DND-41 (cell line): ENCODE measurements around the gene FLT3LG.
A peak's percentile ranks its signal among the peaks of the same experiment; 100 is the strongest.

Experiments
- ATAC-seq: fragments of 200-7000 bp; cut with Tn5 transposase; 3 replicates; pipeline ENCODE4 v1.9.1; 2021; ENCODE audit warnings: low read depth; ENCODE audit not compliant: insufficient read depth
- DNase-seq: peaks from one replicate; pipeline ENCODE4 v3.0.0-alpha.2; 2020
- H2AFZ ChIP-seq: 2 replicates; pipeline ENCODE4 v1.6.0; 2012; ENCODE audit warnings: low read depth, low read length
- H3K27ac ChIP-seq: 2 replicates; pipeline ENCODE4 v1.5.1; 2012; ENCODE audit warnings: low read length, inconsistent platforms
- H3K27me3 ChIP-seq: fragments of 200-600 bp; sonication (generic); 2 replicates; pipeline ENCODE4 v1.6.0; 2012; ENCODE audit warnings: low read length, mild to moderate bottlenecking, inconsistent platforms; ENCODE audit not compliant: insufficient read depth, poor library complexity
- H3K36me3 ChIP-seq: 2 replicates; pipeline ENCODE4 v1.5.1; 2012; ENCODE audit warnings: low read length, inconsistent platforms; ENCODE audit not compliant: insufficient read depth
- H3K4me1 ChIP-seq: 2 replicates; pipeline ENCODE4 v1.5.1; 2012; ENCODE audit warnings: mild to moderate bottlenecking, low read length; ENCODE audit not compliant: insufficient read depth
- H3K4me2 ChIP-seq: 2 replicates; pipeline ENCODE4 v1.6.0; 2012; ENCODE audit warnings: mild to moderate bottlenecking, moderate library complexity, low read length, inconsistent platforms; ENCODE audit not compliant: insufficient read depth
- H3K4me3 ChIP-seq, 2 experiments: fragments of 200-600 bp in 1 of 2; shearing (Covaris generic) in 1 of 2; 2 replicates each; pipeline ENCODE4 v1.5.1; 2012 to 2016; ENCODE audit warnings: inconsistent platforms in 2 of 2, low read length in 2 of 2, mild to moderate bottlenecking in 2 of 2, low read depth in 1 of 2, moderate library complexity in 1 of 2
- H3K79me2 ChIP-seq: 2 replicates; pipeline ENCODE4 v1.6.0; 2012; ENCODE audit warnings: low read length, inconsistent platforms; ENCODE audit not compliant: insufficient read depth
- H3K9ac ChIP-seq: 2 replicates; pipeline ENCODE4 v1.6.0; 2012; ENCODE audit warnings: low read depth, mild to moderate bottlenecking, inconsistent platforms, low read length, moderate library complexity
- H3K9me3 ChIP-seq: 2 replicates; pipeline ENCODE4 v1.5.1; 2012; ENCODE audit warnings: low read length, moderate library complexity, mild to moderate bottlenecking, inconsistent platforms; ENCODE audit not compliant: insufficient read depth, severe bottlenecking
- H4K20me1 ChIP-seq: 2 replicates; pipeline ENCODE4 v1.6.0; 2012; ENCODE audit warnings: low read length; ENCODE audit not compliant: insufficient read depth
- CTCF ChIP-seq: IDR thresholded peaks from 2 replicates; pipeline ENCODE4 v1.5.1; 2012; ENCODE audit warnings: borderline replicate concordance, low read length, moderate library complexity, mild to moderate bottlenecking; ENCODE audit not compliant: poor library complexity, severe bottlenecking; ENCODE audit errors: extremely low read depth
- EZH2 ChIP-seq: IDR thresholded peaks from 3 replicates; pipeline ENCODE4 v1.6.1; 2012; ENCODE audit warnings: borderline replicate concordance, low read depth, mild to moderate bottlenecking, moderate library complexity, low read length, inconsistent platforms; ENCODE audit not compliant: severe bottlenecking

Gene FLT3LG

DNA sequence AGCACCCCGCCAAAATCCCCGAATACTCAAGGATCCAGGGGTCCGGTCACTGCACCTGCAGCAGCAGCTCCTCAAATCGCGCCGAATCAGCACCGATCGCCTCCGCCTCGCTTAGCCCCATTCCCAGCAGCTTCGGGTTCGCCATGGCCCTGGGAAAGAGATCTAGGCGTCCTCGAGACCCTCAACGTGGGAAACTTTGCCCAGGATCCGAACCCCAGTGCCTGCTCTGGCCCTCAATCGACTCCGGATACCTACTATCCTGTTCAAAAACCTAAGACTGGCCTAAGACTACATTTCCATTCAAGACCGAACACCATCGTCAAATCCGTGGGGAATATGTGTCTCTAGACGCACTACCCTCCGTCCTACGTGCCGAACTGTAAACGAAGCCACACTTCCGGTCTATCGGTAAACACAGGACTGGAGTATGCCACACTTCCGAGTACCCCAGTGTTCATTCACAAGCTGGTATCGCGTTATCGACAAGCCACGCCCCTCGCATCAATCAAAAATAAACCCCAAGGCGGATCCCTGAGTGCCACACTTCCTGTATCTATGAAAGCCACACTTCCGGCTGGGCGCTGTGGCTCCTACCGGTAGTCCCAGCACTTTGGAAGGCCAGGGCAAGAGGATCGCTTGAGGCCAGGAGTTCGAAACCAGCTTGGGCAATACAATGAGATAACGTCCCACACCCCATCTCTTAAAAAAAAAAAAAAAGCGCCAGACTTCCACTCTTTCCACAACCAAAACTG, 22.4 kb upstream of the FLT3LG start, which contains the start of gene PIH1D1:
TSS of gene PIH1D1 (minus strand) at position 385 of the 752 bp plus-strand sequence. CDS start at position 145, 240 bp downstream.
- no peaks in the 10 kb centered on the region for H3K27me3 ChIP-seq
- H2AFZ ChIP-seq, result peak within 1 kb of the TSS; percentile 89
- peak within 1 kb of the TSS; percentile 93 for H3K27ac ChIP-seq
- TF ChIP-seq EZH2 (no peak), CTCF (peak; percentile 14)
- peaks cover 36% of the 10 kb centered on the region for H3K4me1 ChIP-seq
- H3K4me3 ChIP-seq, result peak within 1 kb of the TSS; percentile 86 to 91
- peaks cover 61% of the 10 kb centered on the region for H3K79me2 ChIP-seq
- ATAC-seq (peak; percentile 77), DNase-seq (peak; percentile 98)
- peak within 1 kb of the TSS; percentile 85 for H3K9ac ChIP-seq
- no peaks in the 10 kb centered on the region for H3K9me3 ChIP-seq
- peaks cover 59% of the 10 kb centered on the region for H3K36me3 ChIP-seq
- H4K20me1 ChIP-seq, result peaks cover 22% of the 10 kb centered on the region; the same call in 1 of the 2 replicates
- H3K4me2 ChIP-seq, result peak within 1 kb of the TSS; percentile 78

- H3K79me2 ChIP-seq, result peaks cover 67% of the 10 kb centered on the region
- H3K9ac ChIP-seq, result peak within 1 kb of the TSS; percentile 85
- DNase-seq (peak; percentile 98), ATAC-seq (peak; percentile 88)
- H3K9me3 ChIP-seq, result no peaks in the 10 kb centered on the region
- peaks cover 36% of the 10 kb centered on the region for H3K4me1 ChIP-seq
- peak within 1 kb of the TSS; percentile 78 for H3K4me2 ChIP-seq
- TF ChIP-seq CTCF (no peak), EZH2 (no peak)
- peaks cover 10% of the 10 kb centered on the region; the same call in 1 of the 2 replicates for H4K20me1 ChIP-seq
- peak within 1 kb of the TSS; percentile 93 for H3K27ac ChIP-seq
- peaks cover 46% of the 10 kb centered on the region for H3K36me3 ChIP-seq
- no peaks in the 10 kb centered on the region for H3K27me3 ChIP-seq
- peak within 1 kb of the TSS; percentile 85 for H2AFZ ChIP-seq
- H3K4me3 ChIP-seq, result peak within 1 kb of the TSS; percentile 70 to 91
These were observed 20.8 kb upstream of the FLT3LG start, which contains the start of gene ALDH16A1 for GRCh38 chr19:49453013-49453756. Gene ALDH16A1 (plus strand): TSS chr19:49453225. CDS start chr19:49453332, 107 bp downstream.

DNA sequence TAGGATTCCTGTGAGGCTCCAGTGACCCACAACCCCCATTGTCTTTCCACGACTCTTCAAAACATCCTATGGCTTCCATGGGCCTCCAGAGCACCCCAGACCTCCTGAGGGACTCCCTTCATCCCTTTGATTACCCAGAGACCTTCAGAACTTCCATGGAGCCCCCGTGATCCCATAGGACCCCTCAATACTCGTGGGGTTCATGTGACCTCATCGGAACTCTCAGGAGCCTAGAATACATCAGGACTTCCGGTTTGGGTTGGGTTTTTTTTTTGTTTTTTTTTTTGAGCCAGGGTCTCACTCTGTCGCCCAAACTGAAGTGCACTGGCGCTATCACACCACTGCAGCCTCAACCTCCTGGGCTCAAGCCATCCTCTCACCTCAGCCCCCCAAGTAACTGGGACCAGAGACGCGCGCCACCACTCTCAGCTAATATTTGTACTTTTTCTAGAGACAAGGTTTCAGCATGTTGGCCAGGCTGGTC, 20.2 kb upstream of the FLT3LG start:
- Histone ChIP-seq H3K36me3 (peaks cover 44% of the 10 kb centered on the region), H3K9me3 (no peaks in the 10 kb centered on the region), H3K4me1 (peaks cover 36% of the 10 kb centered on the region), H3K4me2 (peak overlapping the region; percentile 78), H3K27ac (peak overlapping the region; percentile 93), H4K20me1 (peaks cover 10% of the 10 kb centered on the region; the same call in 1 of the 2 replicates), H3K9ac (peak overlapping the region; percentile 85), H3K79me2 (peaks cover 70% of the 10 kb centered on the region), H2AFZ (peak overlapping the region; percentile 52), H3K27me3 (no peaks in the 10 kb centered on the region), H3K4me3 (peak overlapping the region; percentile 70 to 91)
- TF ChIP-seq EZH2 (no peak), CTCF (no peak)
- DNase-seq (no peak), ATAC-seq (no peak)
